HL-60 (cell line): ENCODE results near the gene AKAP12.

Experiments used
- DNase-seq, 2 experiments: peaks; one replicate each; pipeline ENCODE4 v3.0.0-alpha.2; 2010 to 2020; ENCODE audit warnings: low read depth in 1 of 2, low spot score in 1 of 2
- H3K27ac ChIP-seq: fragments of 250-450 bp; sonication (Bioruptor Pico); replicated peaks from 2 replicates; pipeline ENCODE4 v1.5.1; 2020; ENCODE audit warnings: mild to moderate bottlenecking, moderate library complexity
- H3K27me3 ChIP-seq: fragments of 250-450 bp; sonication (Bioruptor Pico); 2 replicates; pipeline ENCODE4 v1.5.1; 2021; ENCODE audit warnings: mild to moderate bottlenecking, moderate library complexity; ENCODE audit not compliant: insufficient read depth, poor library complexity, severe bottlenecking
- H3K4me3 ChIP-seq: replicated peaks from 2 replicates; pipeline ENCODE4 v1.5.1; 2011; ENCODE audit warnings: mild to moderate bottlenecking, control low read depth, low read length; ENCODE audit not compliant: insufficient read depth
- CTCF ChIP-seq: IDR thresholded peaks from one replicate; pipeline ENCODE4 v1.5.1; 2011; ENCODE audit warnings: low read length, control low read depth, inconsistent platforms; ENCODE audit not compliant: insufficient read depth
- GABPA ChIP-seq: IDR thresholded peaks from 2 replicates; pipeline ENCODE4 v1.6.1; 2012; ENCODE audit warnings: low read depth
- POLR2AphosphoS5 ChIP-seq: IDR thresholded peaks from 2 replicates; pipeline ENCODE4 v1.6.1; 2012; ENCODE audit warnings: low read depth
- REST ChIP-seq: IDR thresholded peaks from 2 replicates; pipeline ENCODE4 v1.6.1; 2012; ENCODE audit warnings: low read depth; ENCODE audit not compliant: insufficient replicate concordance
- SPI1 ChIP-seq: IDR thresholded peaks from 2 replicates; pipeline ENCODE4 v1.6.1; 2012; ENCODE audit warnings: low read depth, mild to moderate bottlenecking, borderline replicate concordance

The AKAP12 gene

GRCh38 chr6:151299011-151299410 lies 59.2 kb downstream of the AKAP12 start:
- no peak for TF ChIP-seq SPI1
- TF ChIP-seq REST: no peak
- TF ChIP-seq POLR2AphosphoS5: no peak
- TF ChIP-seq GABPA: no peak
- TF ChIP-seq CTCF: no peak
- DNase-seq: no peak
- Histone ChIP-seq H3K27ac (no peak overlapping the region), H3K27me3 (peaks cover 7% of the 10 kb centered on the region), H3K4me3 (no peak overlapping the region)

GRCh38 chr6:151300267-151300991 lies 60.7 kb downstream of the AKAP12 start:
- peaks cover 7% of the 10 kb centered on the region for H3K27me3 ChIP-seq
- no peak overlapping the region for H3K4me3 ChIP-seq
- H3K27ac ChIP-seq: no peak overlapping the region
- no peak for DNase-seq
- no peak for TF ChIP-seq REST
- no peak for TF ChIP-seq CTCF
- no peak for TF ChIP-seq GABPA

GRCh38 chr6:151301547-151301946 lies 61.8 kb downstream of the AKAP12 start:
- DNase-seq: no peak
- H3K4me3 ChIP-seq: no peak overlapping the region
- no peak overlapping the region for H3K27ac ChIP-seq
- peaks cover 4% of the 10 kb centered on the region for H3K27me3 ChIP-seq
- no peak for TF ChIP-seq SPI1
- TF ChIP-seq CTCF: no peak
- TF ChIP-seq REST: no peak
- TF ChIP-seq GABPA: no peak
- no peak for TF ChIP-seq POLR2AphosphoS5
